ENCODE results near the gene GTF2IRD1.

Gene GTF2IRD1

GRCh38 chr7:74606101-74606908 lies 152.6 kb downstream of the GTF2IRD1 start:
- DNase-seq (ENCODE audit: low read depth) = no peak
- H3K4me3 ChIP-seq (ENCODE audit: low read length) = no peak overlapping the region

GRCh38 chr7:74606909-74607510 lies 153.3 kb downstream of the GTF2IRD1 start:
- DNase-seq (ENCODE audit: low read depth) = no peak
- no peak overlapping the region for H3K4me3 ChIP-seq (ENCODE audit: low read length)
- TF ChIP-seq, protein P1, sequence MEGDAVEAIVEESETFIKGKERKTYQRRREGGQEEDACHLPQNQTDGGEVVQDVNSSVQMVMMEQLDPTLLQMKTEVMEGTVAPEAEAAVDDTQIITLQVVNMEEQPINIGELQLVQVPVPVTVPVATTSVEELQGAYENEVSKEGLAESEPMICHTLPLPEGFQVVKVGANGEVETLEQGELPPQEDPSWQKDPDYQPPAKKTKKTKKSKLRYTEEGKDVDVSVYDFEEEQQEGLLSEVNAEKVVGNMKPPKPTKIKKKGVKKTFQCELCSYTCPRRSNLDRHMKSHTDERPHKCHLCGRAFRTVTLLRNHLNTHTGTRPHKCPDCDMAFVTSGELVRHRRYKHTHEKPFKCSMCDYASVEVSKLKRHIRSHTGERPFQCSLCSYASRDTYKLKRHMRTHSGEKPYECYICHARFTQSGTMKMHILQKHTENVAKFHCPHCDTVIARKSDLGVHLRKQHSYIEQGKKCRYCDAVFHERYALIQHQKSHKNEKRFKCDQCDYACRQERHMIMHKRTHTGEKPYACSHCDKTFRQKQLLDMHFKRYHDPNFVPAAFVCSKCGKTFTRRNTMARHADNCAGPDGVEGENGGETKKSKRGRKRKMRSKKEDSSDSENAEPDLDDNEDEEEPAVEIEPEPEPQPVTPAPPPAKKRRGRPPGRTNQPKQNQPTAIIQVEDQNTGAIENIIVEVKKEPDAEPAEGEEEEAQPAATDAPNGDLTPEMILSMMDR (IDR thresholded peaks at IDR 0.05; ENCODE audit: insufficient read depth, low read depth, low read length, missing control alignments) = no peak

More at GRCh38 chr7:74606101-74606908, 152.6 kb downstream of the GTF2IRD1 start:
- TF ChIP-seq, protein P1 (IDR thresholded peaks at IDR 0.05; ENCODE audit: insufficient read depth, low read depth, low read length, missing control alignments) = peak; percentile 3

GRCh38 chr7:74612015-74612829 lies 158.5 kb downstream of the GTF2IRD1 start:
- TF ChIP-seq, protein P1 (IDR thresholded peaks at IDR 0.05; ENCODE audit: insufficient read depth, low read depth, low read length, missing control alignments) = peak; percentile 6
- DNase-seq (ENCODE audit: low read depth) = peak; percentile 98
- H3K4me3 ChIP-seq (ENCODE audit: low read length) = no peak overlapping the region

DNA sequence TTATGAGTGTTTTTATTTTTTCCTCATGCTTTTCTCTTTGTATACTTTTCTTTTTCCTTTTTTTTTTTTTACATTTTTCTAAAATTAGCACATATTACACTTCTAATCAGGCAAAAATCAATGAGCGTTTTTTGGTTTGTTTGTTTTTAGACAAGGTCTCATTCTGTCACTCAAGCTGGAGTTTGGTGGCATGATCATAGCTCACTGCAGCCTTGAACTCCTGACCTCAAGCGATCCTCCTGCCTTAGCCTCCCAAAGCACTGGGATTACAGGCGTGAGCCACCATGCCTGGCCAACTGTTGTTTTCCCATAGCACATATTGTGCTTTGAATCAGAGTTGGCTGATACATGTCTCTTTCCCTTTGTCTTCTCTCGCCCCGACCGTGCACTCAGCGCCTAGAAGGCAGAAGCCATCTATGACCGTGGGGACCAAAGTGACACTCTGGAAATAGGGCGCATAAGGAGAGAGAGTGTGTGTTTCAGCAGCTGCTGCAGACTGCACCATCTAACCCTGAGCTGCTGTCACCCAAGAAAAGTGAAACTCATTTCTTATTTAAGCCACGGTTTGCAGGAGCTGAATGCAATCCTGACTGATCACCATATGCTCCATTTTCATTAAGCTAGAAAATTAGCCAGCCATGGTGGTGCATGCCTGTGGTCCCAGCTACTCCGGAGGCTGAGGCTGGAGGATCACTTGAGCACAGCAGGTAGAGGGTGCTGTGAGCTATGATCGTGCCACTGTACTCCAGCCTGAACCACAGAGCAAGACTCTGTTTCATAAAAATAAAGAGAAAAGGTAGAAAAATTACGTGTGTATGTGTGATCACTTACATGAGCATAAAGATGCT lies 162.5 kb downstream of the GTF2IRD1 start:
- DNase-seq (ENCODE audit: low read depth) = no peak
- TF ChIP-seq, protein P1 (IDR thresholded peaks at IDR 0.05; ENCODE audit: insufficient read depth, low read depth, low read length, missing control alignments) = no peak
- H3K4me3 ChIP-seq (ENCODE audit: low read length) = no peak overlapping the region

DNA sequence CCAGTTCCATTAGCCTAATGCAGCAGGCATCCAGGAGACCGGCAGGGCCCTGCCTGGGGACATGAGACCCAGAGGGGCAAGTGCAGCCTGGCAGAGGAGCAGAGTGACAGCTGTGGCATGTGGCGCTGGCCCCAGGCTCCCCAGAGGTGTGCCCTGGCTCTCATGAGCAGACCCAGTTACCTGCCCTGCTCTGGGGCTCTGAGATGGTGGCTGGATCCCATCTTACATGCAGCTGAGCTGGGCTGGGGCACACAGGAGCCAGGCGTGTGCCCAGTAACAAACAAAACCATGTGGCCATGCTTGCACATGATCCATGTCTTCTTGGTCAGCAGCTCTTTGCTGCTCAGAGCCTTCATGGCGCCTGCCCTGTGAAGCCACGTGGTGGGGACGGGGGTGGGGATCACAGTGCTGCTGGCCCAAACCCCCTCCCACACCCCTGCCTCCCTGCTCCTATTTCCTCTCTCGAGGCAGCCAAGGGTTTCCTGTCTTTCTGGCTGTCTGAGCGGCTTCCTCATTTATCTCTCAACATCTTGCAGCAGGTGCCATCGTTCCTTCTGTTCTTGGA lies 163.6 kb downstream of the GTF2IRD1 start:
- DNase-seq (ENCODE audit: low read depth) = no peak
- H3K4me3 ChIP-seq (ENCODE audit: low read length) = no peak overlapping the region
- TF ChIP-seq, protein P1 (IDR thresholded peaks at IDR 0.05; ENCODE audit: insufficient read depth, low read depth, low read length, missing control alignments) = no peak

Data from epithelial cell of esophagus (primary cell).